ENCODE results near the gene PRKAR1B. TPM values are rescaled to one million over a fixed set of nuclear protein-coding genes. Genes with fewer than 3 reads are reported as not detected.

The PRKAR1B gene
- total RNA-seq, 2 experiments from 2014 or later, result 22.5 to 41.6 TPM

GRCh38 chr7:621572-622285 lies 105.4 kb downstream of the PRKAR1B start:
- intact Hi-C loops (cut with micrococcal nuclease; ENCODE audit: unreplicated experiment), result no loop called here
- H3K9me2 ChIP-seq (ENCODE audit: insufficient read depth, low read length), result no peaks in the 10 kb centered on the region
- POLR2A ChIA-PET, result no interaction called here
- CTCF ChIA-PET (ENCODE audit: unreplicated experiment), result no interaction called here
- no peaks in the 10 kb centered on the region for H3K4me1 ChIP-seq (ENCODE audit: insufficient read depth, low read length, poor library complexity, severe bottlenecking)
- no TSS peak for BruUV-seq (replicated peaks)
- H3K9me3 ChIP-seq (ENCODE audit: low read length), result peaks cover 11% of the 10 kb centered on the region; the same call in 1 of the 2 replicates
- no peak overlapping the region for H3K4me3 ChIP-seq (ENCODE audit: low read depth, low read length, poor library complexity, severe bottlenecking)
- H3K36me3 ChIP-seq (ENCODE audit: insufficient read depth, low read length), result peaks cover 16% of the 10 kb centered on the region; the same call in 1 of the 2 replicates
- no peak overlapping the region for H3K27ac ChIP-seq (ENCODE audit: low read depth, low read length, poor library complexity, severe bottlenecking)
- no peaks in the 10 kb centered on the region for H4K20me1 ChIP-seq (ENCODE audit: insufficient read depth, low read length)
- H3K4me2 ChIP-seq (ENCODE audit: low read length), result no peak overlapping the region
- TF ChIP-seq CTCF (conservative IDR thresholded peaks at IDR 0.05; ENCODE audit: low read length) (no peak), EZH2phosphoT487 (IDR thresholded peaks at IDR 0.05; ENCODE audit: borderline replicate concordance, low read depth, low read length) (no peak)
- no peak overlapping the region for H2AFZ ChIP-seq (ENCODE audit: low read length)
- H3K79me2 ChIP-seq (ENCODE audit: insufficient read depth, low read depth, low read length), result no peaks in the 10 kb centered on the region
- DNase-seq (ENCODE audit: low spot score), result no peak

GRCh38 chr7:620885-621284 lies 106.2 kb downstream of the PRKAR1B start:
- Histone ChIP-seq H3K9me2 (ENCODE audit: insufficient read depth, low read length) (no peaks in the 10 kb centered on the region), H3K27ac (ENCODE audit: low read depth, low read length, poor library complexity, severe bottlenecking) (no peak overlapping the region), H4K20me1 (ENCODE audit: insufficient read depth, low read length) (no peaks in the 10 kb centered on the region), H3K4me2 (ENCODE audit: low read length) (no peak overlapping the region), H3K4me3 (ENCODE audit: low read depth, low read length, poor library complexity, severe bottlenecking) (no peak overlapping the region), H3K79me2 (ENCODE audit: insufficient read depth, low read depth, low read length) (no peaks in the 10 kb centered on the region), H2AFZ (ENCODE audit: low read length) (no peak overlapping the region), H3K9me3 (ENCODE audit: low read length) (peaks cover 11% of the 10 kb centered on the region; the same call in 1 of the 2 replicates), H3K4me1 (ENCODE audit: insufficient read depth, low read length, poor library complexity, severe bottlenecking) (no peaks in the 10 kb centered on the region), H3K36me3 (ENCODE audit: insufficient read depth, low read length) (peaks cover 16% of the 10 kb centered on the region; the same call in 1 of the 2 replicates)
- intact Hi-C loops (cut with micrococcal nuclease; ENCODE audit: unreplicated experiment), result no loop called here
- no TSS peak for BruUV-seq (replicated peaks)
- TF ChIP-seq CTCF (conservative IDR thresholded peaks at IDR 0.05; ENCODE audit: low read length) (no peak), EZH2phosphoT487 (IDR thresholded peaks at IDR 0.05; ENCODE audit: borderline replicate concordance, low read depth, low read length) (no peak)
- POLR2A ChIA-PET, result no interaction called here
- DNase-seq (ENCODE audit: low spot score), result no peak
- CTCF ChIA-PET (ENCODE audit: unreplicated experiment), result no interaction called here

GRCh38 chr7:620056-620455 lies 107.0 kb downstream of the PRKAR1B start:
- TF ChIP-seq EZH2phosphoT487 (IDR thresholded peaks at IDR 0.05; ENCODE audit: borderline replicate concordance, low read depth, low read length) (no peak), CTCF (conservative IDR thresholded peaks at IDR 0.05; ENCODE audit: low read length) (no peak)
- POLR2A ChIA-PET, result interaction anchor here (0.6 to 0.7 kb wide), 2 partner anchors 19 to 39 kb away, joined by 3 to 5 read pairs; no protein-coding TSS in a partner anchor
- Histone ChIP-seq H3K4me2 (ENCODE audit: low read length) (no peak overlapping the region), H3K27ac (ENCODE audit: low read depth, low read length, poor library complexity, severe bottlenecking) (no peak overlapping the region), H2AFZ (ENCODE audit: low read length) (no peak overlapping the region), H3K4me1 (ENCODE audit: insufficient read depth, low read length, poor library complexity, severe bottlenecking) (no peaks in the 10 kb centered on the region), H3K9me2 (ENCODE audit: insufficient read depth, low read length) (no peaks in the 10 kb centered on the region), H3K4me3 (ENCODE audit: low read depth, low read length, poor library complexity, severe bottlenecking) (no peak overlapping the region), H3K79me2 (ENCODE audit: insufficient read depth, low read depth, low read length) (no peaks in the 10 kb centered on the region), H3K9me3 (ENCODE audit: low read length) (peaks cover 11% of the 10 kb centered on the region; the same call in 1 of the 2 replicates), H3K36me3 (ENCODE audit: insufficient read depth, low read length) (peaks cover 16% of the 10 kb centered on the region; the same call in 1 of the 2 replicates), H4K20me1 (ENCODE audit: insufficient read depth, low read length) (no peaks in the 10 kb centered on the region)
- DNase-seq (ENCODE audit: low spot score), result no peak
- CTCF ChIA-PET (ENCODE audit: unreplicated experiment), result no interaction called here
- no TSS peak for BruUV-seq (replicated peaks)
- intact Hi-C loops (cut with micrococcal nuclease; ENCODE audit: unreplicated experiment), result no loop called here
